HG02970 (cell line): ENCODE data around the gene NAV2.
"Not testable (repeated sequence)": the region's sequence is repeated elsewhere in the genome, so short reads cannot be mapped to it uniquely, and the experiment has no call there.

Source experiments
- ATAC-seq: cut with Tn5 transposase; IDR thresholded peaks from one replicate; pipeline ENCODE4 v1.9.1; 2021; ENCODE audit warnings: mild to moderate bottlenecking, moderate library complexity, moderate number of reproducible peaks; ENCODE audit not compliant: unreplicated experiment, low FRiP score

Gene NAV2

DNA sequence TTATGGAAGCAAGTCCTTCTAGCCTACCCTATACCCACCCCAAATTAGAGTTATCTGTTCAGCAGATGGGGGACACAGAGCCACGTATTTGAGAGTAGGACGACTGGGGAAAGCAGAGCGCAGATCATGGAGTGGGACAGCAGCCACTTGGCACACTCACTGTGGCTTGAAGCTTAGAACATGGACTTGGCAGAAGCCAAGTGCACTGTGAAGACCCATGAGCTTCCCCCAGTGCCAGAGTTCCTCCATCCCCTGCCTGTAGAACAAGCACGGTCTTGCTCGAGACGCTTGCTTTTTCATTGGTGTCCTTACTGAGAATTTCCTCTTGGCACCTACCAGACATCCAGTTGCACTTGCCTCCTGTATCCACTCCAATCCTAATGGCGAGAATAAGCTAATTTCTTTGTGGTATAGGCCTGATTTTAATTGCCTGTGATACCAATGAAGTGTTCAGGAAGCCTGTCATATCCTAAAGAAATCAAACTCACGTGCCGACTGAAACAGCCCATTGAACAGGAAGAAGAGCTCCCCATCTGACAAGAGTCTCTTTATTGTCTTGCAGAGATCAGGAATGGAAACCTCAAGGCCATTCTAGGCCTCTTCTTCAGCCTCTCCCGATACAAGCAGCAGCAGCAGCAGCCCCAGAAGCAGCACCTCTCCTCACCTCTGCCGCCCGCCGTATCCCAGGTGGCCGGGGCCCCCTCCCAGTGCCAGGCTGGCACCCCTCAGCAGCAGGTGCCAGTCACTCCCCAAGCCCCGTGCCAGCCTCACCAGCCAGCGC is 166.9 kb downstream of the NAV2 start:
- no peak for ATAC-seq

DNA sequence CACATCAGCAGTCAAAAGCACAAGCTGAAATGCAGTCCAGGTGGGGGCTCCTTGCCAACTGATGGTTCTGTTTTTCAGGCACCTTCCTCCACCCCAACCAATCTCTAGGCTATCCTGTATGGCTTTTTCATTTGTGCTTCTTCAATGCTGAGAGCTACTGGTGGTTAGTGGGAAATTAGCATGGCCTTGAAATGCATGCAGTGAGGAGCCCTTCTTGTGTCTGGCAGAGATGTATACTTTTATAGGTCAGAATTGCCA is 167.4 kb downstream of the NAV2 start:
- no peak for ATAC-seq

DNA sequence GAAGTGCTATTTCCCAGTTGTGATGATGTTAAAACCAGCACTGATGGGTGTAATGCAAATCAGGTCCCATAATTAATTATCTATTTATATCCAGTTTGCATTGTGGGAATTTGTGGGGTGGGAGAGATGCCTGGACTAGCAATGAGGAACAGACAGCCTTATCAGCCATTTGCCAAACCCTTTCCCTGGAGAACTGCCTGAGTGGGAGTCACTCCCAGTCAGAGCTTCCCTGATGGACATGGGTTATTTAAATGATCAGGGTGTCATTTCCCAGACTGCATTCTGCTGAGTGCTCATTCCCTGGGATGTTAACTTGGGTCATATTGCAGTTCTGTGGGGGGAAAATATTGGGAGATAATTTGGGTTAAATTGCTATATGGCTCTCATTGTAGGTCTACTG is 168.5 kb downstream of the NAV2 start:
- no peak for ATAC-seq

DNA sequence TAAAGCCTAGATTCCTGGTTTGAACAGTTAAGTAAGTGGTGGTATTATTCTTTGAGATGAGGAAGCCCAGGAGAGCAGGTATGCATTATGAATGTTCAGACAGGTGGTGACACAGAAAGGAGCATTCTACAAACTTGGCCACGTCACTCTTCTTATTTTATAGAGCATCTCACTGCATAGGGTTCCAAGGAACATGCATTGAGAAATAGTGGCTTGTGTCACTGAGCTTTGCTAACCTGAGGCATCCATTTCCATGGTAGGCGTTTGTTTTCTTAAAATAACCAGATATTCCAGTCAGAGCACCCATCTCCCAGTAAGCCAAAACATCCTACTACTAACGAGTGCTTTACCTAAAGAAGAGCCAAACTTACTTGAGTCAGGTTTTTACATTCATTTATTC is 169.7 kb downstream of the NAV2 start:
- no peak for ATAC-seq

GRCh38 chr11:19886498-19886897 is 173.9 kb downstream of the NAV2 start:
- no peak for ATAC-seq

- no peak for ATAC-seq
Observed at GRCh38 chr11:19887842-19888241, 175.2 kb downstream of the NAV2 start.

DNA sequence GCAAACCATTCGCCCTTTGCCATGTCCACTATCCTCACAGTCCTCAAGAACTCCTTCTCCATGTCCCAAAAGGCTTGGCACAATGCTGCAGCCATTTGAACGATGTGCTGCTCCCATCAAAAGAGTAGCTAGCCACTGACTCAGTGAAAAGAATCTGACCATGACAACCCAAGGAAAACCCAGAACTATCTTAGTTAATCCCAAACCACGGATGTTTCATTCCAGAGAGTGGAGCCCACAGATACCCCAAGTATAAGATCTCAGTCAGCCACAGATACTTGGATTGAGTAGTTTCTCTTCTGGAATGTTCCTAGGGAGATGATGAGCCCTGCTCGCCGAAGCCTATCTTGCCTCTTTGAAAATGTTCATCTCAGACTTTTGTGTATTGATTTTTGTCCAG is 176.9 kb downstream of the NAV2 start:
- ATAC-seq, result no peak

- no peak for ATAC-seq
Observed at GRCh38 chr11:19890308-19890707, 177.7 kb downstream of the NAV2 start.

DNA sequence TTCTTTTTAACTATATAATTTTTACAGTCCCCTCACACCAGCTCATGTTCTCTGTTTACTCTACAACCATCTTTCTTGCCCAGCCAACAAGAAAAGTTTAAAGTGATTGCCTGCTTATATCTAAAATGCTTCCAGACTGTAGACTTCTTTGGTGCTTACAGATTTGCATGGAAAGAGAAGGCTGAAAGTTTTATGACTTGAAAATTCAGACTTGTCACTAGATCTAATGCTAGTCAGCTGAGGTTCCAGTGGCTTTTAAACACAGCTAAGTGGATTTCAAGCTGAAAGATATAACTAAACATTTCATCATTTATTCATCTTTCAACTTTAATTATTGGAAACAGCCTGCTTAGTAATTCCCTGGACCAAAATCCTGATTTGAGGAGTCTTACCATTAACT is 178.4 kb downstream of the NAV2 start:
- no peak for ATAC-seq

DNA sequence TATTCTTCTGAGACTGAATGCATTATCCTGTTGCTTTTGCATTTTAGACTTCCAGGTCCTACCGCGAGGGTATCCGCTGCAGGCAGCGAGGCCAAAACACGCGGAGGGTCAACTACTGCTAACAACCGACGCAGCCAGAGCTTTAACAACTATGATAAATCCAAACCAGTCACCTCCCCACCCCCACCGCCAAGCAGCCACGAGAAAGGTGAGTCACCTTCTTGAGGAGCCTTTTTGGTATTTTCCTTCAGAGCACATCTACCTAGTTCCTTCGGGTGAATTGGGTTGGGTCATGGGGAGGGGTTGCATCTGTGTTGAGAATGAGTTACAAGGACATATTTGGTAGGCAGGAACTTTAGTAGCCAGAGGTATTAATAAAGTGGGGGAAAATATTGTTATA is 179.8 kb downstream of the NAV2 start:
- no peak for ATAC-seq

DNA sequence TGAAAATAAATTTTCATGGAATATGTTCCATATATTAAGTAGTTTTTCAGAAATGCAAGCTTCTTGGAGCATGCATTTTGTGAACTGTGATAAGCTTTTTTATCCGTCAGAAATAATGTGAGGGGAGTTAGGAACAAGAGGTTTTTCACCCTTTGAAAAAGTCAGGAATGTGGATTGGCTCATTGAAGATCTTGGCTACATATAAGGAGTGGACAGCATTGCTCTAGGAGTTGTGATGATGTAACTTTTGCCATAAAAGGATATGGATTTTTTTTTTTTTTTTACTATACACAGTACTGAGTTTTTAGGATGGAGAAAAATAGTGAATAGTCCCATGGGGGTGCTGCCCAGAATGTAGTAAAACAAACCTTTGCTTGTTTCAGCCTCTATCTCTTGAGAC is 180.2 kb downstream of the NAV2 start:
- no peak for ATAC-seq

- ATAC-seq, result no peak
Observed at GRCh38 chr11:19894404-19894803, 181.8 kb downstream of the NAV2 start.

DNA sequence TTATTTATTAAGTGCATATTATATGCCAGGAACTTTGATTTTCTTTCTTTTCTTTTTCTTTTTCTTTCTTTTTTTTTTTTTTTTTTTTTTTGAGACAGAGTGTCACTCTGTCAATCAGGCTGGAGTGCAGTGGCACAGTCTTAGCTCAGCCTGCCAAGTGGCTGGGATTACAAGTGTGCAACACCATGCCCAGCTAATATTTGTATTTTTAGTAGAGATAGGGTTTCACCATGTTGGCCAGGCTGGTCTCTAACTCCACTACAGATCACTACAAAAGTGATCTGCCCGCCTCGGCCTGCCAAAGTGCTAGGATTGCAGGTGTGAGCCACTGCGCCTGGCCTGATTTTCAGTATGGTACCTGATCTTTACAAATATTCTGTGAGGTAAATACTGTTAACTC is 182.4 kb downstream of the NAV2 start:
- not testable (repeated sequence) for ATAC-seq

DNA sequence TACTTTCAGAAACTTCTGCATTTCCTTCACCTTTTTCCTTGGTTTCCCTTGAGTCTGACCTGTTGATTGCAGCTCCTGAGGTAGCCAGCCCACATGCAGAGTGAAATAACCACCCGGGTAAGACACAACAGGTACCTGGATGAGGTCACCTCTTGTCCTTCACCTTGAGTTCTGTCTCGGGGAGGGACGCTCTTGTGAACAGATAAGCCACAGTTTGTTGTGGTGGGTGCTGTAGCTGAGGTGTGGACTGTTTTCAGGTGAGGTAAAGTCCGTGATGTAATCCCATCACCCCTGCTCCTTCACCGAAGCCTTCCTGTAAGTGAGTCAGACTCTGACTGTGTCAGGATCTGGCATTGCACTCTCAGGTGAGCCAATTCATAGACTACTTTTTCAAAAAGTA is 183.1 kb downstream of the NAV2 start:
- no peak for ATAC-seq

- ATAC-seq, result no peak
Observed at GRCh38 chr11:19903620-19904069, 191.0 kb downstream of the NAV2 start.

DNA sequence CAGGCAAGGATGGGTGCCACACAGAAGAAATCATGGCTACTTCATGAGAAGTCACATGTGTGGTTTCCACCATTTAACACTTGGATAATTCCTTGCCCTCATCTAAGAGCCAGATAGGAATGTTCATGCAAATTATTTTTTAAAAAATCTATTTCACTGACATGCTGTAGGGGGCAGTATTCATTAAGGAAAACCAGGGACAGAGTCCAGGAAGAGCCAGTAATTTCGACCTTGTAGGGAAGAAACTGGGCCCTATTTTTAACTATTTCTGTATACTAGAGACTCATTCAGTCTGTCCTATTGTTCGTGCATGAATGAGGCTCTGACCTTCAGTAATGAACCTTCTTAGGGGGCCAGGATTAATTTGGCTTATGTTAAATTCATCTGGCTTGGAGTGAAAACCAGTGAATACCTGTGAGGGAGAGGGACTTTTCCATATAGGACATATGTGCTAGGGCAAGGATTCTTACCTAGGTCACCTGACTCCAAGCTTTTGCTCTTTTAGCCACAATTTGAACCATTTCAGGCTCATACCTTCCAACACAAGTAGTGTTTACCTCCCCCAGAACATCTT is 192.7 kb downstream of the NAV2 start:
- ATAC-seq, result no peak

DNA sequence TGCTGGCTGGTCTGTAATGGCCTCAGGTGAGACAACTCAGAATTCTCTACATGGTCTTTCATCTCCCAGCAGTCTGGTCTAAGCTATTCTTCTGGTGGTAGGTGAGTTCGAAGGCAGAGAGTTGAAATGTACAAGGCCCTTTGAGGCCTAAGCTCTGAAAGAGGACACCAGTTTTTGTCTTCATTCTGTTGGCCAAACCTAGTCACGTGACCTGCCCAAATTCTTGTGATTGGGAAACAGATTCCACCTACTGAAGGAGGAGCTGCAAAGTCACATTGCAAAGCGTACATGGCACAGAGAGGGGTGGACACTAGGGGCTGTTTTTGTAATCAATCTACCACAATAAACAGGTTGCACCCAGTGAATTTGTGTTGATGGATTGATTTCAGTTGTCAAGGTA is 193.5 kb downstream of the NAV2 start:
- no peak for ATAC-seq

GRCh38 chr11:19907008-19907579 is 194.5 kb downstream of the NAV2 start:
- no peak for ATAC-seq

DNA sequence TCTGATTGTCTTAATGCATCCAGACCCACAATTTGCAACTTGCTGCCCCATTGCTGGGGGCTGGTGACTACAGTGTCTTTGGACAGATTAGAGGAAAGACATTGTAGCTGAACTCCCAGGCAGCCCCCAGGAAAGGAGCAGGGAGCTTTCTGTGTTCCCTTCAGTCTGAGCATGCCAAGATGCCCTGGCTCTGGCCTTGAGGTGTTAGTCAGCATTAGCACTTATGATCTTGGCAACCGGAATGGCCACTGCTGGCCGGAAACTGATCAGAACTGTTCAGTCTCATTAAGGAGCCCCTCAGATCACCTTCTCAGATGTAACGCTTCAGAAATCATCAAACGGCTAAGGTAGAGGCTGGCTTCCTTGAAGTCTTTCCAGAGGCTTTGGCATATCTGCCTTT is 195.2 kb downstream of the NAV2 start:
- ATAC-seq, result no peak

DNA sequence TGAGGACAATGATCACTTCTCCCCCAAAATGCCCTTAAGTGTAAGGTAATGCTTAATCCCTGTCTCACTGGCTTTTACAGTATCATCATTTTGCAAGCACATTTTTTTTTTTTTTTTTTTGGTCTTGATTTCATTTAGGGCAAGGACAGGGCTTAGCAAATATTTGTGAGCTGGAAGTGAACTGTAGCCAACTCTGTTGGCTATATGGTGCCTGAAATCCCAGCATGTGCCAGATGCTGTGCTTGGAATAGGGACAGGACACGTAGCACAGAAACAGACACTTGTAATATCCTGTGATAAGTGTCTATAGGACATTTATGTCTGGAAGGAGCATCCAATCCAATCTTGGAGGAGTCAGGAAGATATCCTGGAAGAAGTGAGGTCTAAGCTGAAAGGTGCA is 198.3 kb downstream of the NAV2 start:
- no peak for ATAC-seq

- no peak for ATAC-seq
Observed at GRCh38 chr11:19912115-19912957, 199.7 kb downstream of the NAV2 start.
